ENCODE results near the gene C16orf74.

- TF ChIP-seq CTCF (IDR thresholded peaks at IDR 0.05), result no peak
- no peak for TF ChIP-seq EZH2 (IDR thresholded peaks at IDR 0.05; ENCODE audit: borderline replicate concordance, insufficient read depth, low read depth, low read length, poor library complexity, severe bottlenecking)
Measured at GRCh38 chr16:85774136-85774535, 23.2 kb upstream of the C16orf74 start.

Measured in B cell (primary cell).